ENCODE data around the gene KRTAP5-5.
"Not testable (repeated sequence)": the region's sequence is repeated elsewhere in the genome, so short reads cannot be mapped to it uniquely, and the experiment has no call there.

KRTAP5-5 gene

GRCh38 chr11:1643146-1643690 lies 13.6 kb downstream of the KRTAP5-5 start:
- DNase-seq: no peak

DNA sequence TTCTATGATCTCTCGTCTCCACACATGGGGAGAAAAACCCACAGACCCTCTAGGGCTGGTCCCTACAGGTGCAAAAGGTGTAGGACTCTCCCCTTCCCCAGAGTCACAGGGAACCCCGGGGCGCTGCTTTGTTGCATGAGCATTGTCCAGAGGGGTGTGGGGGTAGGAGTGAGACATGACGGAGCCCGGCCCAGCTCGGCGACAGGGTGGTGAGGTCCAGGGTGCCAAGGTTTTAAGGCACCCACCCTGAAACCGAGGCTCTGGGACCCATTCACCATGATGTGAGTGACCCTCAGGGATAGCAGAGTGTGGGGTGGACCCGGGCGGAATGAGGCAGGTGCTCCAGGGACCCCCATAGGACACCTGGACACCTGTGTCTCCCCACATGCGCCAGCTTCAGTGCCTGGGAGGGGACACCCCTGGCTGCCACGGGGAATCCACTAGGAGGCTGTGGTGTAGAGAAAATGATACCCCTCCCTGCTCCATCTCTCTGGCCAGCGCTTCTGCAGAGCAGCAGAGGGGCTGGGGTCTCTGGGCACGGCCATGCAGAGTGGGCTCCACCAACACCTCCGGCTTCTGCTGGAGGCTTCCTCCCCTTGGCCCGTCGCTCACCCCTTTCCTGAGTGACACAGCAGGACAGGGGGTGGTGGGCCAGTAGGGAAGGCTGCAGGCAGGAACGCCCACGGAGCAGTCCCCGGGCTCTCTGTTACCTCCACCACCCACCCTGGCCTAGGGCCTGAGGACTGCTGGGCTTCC lies 15.2 kb downstream of the KRTAP5-5 start:
- no peak for DNase-seq

GRCh38 chr11:1645357-1645821 lies 15.8 kb downstream of the KRTAP5-5 start:
- no peak for DNase-seq

GRCh38 chr11:1646540-1646939 lies 17.0 kb downstream of the KRTAP5-5 start:
- DNase-seq: not testable (repeated sequence)

DNA sequence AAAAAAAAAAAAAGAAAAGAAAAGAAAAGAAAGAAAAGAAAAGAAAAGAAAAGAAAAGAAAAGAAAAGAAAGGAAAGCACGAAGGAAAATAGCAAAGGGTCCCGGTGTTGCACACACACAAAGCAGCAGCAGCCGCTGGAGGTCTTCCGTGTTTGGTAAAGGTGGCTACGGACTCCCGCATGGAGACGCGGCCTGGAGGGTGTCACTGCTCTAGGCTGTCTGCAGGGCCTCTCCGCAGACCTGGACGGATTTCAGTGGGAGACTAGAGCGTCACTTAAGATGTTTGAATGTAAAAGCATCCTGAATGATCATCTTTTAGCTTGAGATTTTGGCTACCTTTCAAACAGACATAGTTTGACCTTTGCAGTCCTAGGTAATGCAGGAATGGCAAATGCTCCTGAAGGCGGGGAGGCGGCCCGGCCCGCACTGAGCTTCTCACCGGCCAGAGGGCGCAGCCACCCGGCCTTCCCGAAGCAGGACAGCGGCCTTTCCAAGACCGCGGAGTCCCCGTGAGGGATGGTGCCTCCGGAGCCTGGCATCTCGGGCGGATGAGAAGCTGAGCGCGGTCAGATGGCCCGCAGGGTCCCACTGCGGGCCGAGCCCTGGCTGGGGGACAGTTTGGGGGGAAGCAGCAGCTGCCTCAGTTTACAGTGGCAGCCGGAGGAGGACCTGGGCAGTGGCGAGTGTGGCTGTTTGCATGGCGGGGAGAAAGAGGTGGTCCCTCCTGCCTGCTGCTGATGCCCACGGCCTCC lies 18.5 kb downstream of the KRTAP5-5 start:
- no peak for DNase-seq

DNA sequence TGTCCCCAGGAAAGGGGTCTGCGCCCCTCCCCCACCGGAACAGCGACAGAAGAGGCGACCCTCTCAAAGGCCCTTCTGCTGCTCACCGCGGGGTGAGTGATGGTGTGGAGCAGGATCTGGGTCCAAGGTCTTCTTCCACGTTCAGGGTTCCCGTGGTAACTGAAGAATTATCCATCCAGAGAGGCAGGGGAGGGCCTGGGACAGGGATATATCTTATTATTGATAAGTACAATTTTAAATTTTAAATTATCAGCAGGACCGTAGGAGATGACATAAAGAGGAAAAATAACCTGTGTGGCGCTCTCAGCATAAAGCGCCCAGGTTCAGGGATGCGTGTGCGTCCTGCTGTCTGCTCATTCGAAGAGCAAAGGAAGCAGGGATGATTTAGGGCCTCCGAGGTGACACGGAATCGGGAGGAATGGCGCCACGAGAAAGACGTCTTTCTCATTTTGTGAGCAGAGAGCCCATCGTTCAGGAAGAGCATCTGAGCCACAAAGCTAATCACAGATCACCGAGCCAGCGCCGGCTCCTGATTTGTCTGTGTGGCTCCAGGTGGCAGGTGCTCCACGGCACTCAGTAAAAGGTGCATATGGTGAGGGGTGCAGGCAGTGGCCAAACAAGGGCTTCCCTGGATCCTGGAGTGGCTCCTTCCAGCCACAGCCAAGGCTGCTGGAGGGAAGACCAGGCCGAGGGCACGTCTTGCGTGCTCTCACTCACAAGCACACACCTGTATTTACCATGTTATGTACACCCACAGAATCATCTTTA lies 19.3 kb downstream of the KRTAP5-5 start:
- DNase-seq: no peak

- DNase-seq: no peak
Measured at GRCh38 chr11:1650034-1650917, 20.7 kb downstream of the KRTAP5-5 start.

DNA sequence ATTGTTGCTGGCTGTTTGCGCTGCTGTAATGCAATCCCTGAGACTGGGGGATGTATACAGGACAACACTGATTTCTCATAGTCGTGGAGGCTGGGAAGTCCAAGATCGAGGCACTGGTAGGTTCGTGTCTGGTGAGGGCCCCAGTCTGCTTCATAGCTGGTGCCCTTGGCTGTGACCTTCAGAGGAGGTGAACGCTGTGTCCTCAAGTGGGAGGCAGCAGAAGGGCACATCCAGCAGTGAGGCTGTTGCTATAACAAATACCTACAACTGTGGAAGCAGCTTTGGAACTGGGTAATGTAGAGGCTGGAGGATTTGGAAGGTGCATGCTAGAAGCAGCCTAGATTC lies 21.3 kb downstream of the KRTAP5-5 start:
- no peak for DNase-seq

DNA sequence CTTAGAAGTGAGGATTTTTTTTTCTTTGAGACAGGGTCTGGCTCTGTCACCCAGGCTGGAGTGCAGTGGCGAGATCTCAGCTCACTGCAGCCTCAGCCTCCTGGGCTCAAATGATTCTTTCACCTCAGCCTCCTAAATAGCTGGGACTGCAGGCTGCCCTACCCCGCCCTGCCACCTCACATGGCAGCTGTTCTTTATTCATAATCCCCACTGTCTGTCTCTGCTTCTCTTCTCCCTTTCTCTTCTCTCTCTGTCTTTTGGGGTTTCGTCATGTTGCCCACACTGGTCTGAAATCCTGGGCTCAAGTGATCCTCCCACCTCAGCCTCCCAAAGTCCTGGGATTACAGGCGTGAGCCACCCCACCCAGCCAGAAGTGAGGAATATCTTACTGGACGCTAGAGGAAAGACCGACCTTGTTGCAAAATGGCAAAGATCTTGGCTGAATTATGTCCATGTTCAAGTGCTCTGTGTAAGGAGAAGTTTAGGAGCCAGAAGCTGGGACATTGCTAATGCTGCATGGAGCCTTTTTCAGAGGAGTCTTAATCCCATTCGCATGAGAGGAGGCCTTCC lies 21.9 kb downstream of the KRTAP5-5 start:
- DNase-seq: no peak

DNA sequence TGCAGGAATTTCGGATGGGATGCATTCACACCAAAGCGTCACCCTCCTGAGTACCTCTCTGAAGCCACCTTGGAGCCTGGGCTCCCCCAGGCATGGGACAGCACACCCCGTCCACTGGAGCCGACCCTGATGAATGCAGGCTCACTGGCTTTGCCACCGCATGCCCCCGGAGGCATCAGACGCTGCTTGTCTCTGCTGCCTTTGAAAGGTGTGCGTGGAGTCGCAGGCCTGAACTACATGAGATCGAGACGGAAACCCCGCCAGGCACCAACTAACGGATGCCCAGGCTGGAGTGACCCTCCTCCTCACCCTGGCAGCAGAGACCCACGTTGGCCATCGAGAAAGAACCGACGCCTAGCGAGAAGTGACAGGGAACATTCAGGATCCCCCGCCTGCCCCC lies 22.5 kb downstream of the KRTAP5-5 start:
- DNase-seq: peak in 1 of 5 donors; percentile 7

DNA sequence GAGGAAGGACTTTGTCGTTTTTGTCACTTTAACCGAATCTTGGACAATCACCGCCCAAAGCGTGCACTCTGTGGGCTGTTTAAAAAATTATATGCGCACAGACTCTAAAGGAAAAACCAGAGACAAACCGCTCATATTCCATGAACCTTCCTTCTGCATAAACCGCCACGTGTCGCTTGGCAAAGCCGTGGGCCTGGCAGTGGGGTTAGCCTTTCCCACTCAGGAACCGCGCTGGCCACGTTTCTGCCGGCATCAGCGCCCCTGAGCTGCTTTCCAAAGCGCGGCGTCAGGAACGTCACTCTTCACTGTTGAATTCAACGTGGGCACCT lies 22.8 kb downstream of the KRTAP5-5 start:
- no peak for DNase-seq

GRCh38 chr11:1652771-1653540 lies 23.4 kb downstream of the KRTAP5-5 start:
- DNase-seq: peak; percentile 51 to 76 (median 71)

DNA sequence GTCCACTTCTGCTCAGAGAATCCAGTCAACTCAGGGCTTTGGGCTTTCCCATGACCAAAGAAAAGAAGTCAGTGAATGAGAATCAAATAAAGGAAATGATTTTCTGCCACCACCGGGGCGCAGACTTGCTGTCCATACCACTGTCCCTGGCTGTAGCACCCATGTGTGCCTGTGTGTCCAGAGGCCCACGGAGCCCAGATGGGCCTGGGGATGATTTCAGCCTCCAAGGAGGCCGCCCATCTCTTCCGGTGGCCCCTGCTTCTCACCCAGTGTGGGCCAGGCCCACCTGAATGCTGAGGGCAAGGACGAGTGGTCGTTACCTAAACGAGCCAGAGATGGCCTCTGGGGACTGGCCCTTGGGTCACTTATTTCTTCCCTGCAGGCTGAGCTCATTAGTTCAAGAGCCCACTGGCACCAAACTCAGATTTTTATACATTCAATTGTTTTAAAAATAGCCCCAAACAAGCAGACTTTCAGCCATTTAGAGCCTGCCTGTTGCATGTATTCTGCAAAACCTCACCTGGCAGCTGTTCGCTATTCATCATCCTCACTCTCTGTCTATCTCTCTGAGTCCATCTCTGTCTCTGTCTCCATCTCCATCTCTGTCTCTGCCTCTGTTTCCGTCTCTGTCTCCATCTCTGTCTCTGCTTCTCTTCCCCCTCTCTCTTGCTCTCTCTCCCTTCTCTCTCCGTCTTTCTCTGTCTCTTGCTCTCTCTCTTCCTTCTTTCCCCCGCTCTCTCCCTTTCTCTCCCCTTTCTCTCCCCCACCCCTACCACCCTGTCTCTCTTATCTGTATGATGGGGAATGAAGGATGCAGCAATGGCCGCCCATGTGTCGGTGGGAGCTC lies 24.2 kb downstream of the KRTAP5-5 start:
- no peak for DNase-seq

DNA sequence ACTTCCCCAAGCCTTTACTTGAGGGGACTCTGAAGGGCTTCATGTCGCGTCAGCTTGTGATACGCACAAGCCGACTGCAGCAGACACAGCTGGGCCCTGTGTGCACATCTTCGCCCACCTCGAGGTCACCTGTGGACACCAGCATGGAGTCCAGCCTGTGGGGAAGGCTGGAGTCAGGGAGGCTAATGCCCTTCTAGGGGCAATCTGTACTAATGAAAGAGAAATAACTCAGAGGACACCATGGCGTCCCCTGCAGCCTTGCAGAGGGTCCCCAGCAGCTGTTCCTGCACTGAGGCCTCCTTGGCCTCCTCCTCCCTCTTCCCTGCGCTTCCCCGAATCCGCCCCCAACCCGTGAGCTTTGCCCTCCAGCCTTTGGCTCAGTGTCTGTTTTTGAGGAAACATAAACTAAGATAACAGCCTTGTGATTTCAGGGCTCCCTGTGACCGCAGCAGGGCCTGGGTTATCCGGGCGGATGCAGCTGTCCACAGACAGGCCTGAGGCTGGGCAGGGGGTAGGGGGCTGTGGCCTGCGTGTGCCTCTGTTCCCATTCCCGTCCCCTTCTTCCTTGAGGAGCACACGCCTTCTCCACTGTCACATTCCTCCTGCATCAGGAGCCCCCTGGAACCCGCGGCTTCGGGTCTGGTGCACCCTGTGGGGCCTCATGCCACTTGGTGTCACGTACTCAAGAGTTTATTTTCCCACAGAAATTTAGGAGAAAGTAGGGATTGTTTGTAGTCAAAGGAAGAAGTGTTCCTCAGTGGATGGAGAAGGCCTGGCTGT lies 25.0 kb downstream of the KRTAP5-5 start:
- no peak for DNase-seq

- no peak for DNase-seq
Measured at GRCh38 chr11:1655168-1656060, 25.8 kb downstream of the KRTAP5-5 start.

DNA sequence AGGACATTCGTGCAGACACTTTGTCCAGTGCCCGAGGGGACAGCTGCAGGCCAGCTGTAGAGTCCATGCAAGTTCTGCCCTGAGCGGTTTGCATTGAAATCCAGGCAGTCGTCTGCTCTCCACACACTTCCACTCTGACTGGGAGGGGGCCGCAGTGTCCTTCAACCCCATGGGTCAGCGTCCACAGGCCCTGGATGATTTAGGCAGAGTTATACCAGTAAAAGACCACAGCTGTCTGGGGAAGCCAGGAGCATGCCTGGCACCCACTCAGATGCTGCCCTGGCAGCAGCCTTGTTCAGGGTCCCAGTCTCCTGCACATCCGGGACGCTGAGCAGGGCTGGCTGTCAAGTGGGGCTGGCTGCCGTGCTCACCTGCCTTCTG lies 26.5 kb downstream of the KRTAP5-5 start:
- no peak for DNase-seq

DNA sequence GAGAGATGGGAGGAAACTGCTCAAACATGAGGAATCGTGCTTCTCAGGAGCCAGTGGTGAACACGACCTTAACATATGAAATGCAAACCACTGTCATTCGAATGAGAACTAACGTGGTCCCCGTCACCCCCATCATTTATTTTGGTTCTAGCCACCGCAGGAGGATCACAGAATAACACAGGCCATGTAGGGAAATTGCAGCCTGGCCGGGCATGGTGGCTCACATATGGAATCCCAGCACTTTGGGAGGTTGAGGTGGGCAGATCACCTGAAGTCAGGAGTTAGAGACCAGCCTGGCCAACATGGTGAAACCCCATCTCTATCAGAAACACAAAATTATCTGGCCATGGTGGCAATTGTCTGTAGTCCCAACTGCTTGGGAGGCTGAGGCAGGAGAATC lies 27.1 kb downstream of the KRTAP5-5 start:
- DNase-seq: no peak

DNA sequence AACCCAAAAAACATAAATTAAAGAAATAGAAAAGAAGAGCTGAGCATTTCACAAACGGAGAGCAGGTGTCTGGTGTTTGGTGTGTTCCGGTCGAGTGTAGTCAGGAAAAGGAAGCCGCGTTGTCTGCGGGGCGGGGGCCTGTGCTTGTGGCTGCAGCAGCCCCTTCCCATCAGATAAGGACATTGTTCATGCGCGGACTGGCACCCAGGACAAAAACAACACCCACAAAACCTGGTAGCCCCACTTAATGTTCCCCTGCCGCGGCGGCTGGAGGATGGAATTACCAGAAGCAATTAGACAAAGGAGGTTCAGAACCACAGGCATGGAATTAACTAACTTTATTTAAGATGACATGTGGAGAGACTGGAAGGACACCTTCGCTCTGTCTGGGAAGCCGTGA lies 29.9 kb downstream of the KRTAP5-5 start:
- DNase-seq: no peak
